Thyroid gland (tissue), 4 donors: Measurements from ENCODE around the gene IL1RL1.

Source experiments
- CTCF ChIP-seq, 6 experiments: fragments of 200-600 bp in 3 of 6; fragments of 450-650 bp in 3 of 6; sonication (generic) in 3 of 6; IDR thresholded peaks; one replicate each; pipeline ENCODE4 v1.5.1; 2016 to 2019; ENCODE audit warnings: antibody characterized with exemption in 6 of 6, mild to moderate bottlenecking in 2 of 6, inconsistent platforms in 1 of 6, moderate library complexity in 1 of 6
- POLR2A ChIP-seq, 2 donors: fragments of 450-650 bp; IDR thresholded peaks; one replicate each; pipeline ENCODE4 v1.6.1; 2017; ENCODE audit warnings: antibody characterized with exemption in 2 of 2, mild to moderate bottlenecking in 2 of 2, moderate library complexity in 1 of 2

DNA sequence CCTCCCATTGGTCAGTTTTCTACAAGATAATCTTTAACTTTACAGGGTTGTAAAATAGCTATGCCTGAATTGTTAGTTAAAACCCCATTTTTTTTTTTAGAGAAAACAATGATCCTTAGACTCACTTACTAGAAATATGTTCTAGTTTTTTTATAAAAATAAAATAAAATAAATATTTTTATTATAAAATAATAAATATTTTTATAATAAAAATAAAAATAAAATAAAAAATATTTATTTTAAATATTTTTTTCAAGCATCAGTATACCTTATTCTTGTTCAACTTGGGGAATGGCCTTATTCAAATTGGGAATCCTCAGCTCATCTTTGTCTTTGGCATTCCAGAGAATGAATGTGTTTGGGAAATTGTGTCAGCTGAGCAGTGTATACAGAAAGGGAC is 20.8 kb upstream of the IL1RL1 start:
- TF ChIP-seq POLR2A (IDR thresholded peaks at IDR 0.05) (no peak), CTCF (IDR thresholded peaks at IDR 0.05) (no peak)
